ENCODE data around the gene PLBD1.

Gene PLBD1

GRCh38 chr12:14540801-14541462, 26.8 kb downstream of the PLBD1 start:
- DNase-seq (ENCODE audit: low read depth): no peak
- no peak for TF ChIP-seq MYC (IDR thresholded peaks at IDR 0.05; ENCODE audit: low read depth, low read length)
- no peak for TF ChIP-seq POLR2A (IDR thresholded peaks at IDR 0.05; ENCODE audit: extremely low read depth, insufficient read length)
- H3K4me3 ChIP-seq (ENCODE audit: low read depth, low read length): no peak overlapping the region

- no peak overlapping the region for H3K4me3 ChIP-seq (ENCODE audit: low read depth, low read length)
- DNase-seq (ENCODE audit: low read depth): no peak
- TF ChIP-seq MAX (IDR thresholded peaks at IDR 0.05; ENCODE audit: low read depth, low read length) (no peak), CTCF (IDR thresholded peaks at IDR 0.05; ENCODE audit: low read depth, low read length) (no peak), POLR2A (IDR thresholded peaks at IDR 0.05; ENCODE audit: extremely low read depth, insufficient read length) (no peak), MYC (IDR thresholded peaks at IDR 0.05; ENCODE audit: low read depth, low read length) (no peak)
Measured at GRCh38 chr12:14537088-14537487, 30.6 kb downstream of the PLBD1 start.

- no peak for DNase-seq (ENCODE audit: low read depth)
- H3K4me3 ChIP-seq (ENCODE audit: low read depth, low read length): no peak overlapping the region
- no peak for TF ChIP-seq MAX (IDR thresholded peaks at IDR 0.05; ENCODE audit: low read depth, low read length)
- TF ChIP-seq CTCF (IDR thresholded peaks at IDR 0.05; ENCODE audit: low read depth, low read length): no peak
- no peak for TF ChIP-seq MYC (IDR thresholded peaks at IDR 0.05; ENCODE audit: low read depth, low read length)
- no peak for TF ChIP-seq POLR2A (IDR thresholded peaks at IDR 0.05; ENCODE audit: extremely low read depth, insufficient read length)
Measured at GRCh38 chr12:14532152-14532551, 35.5 kb downstream of the PLBD1 start.

- DNase-seq (ENCODE audit: low read depth): no peak
- no peak overlapping the region for H3K4me3 ChIP-seq (ENCODE audit: low read depth, low read length)
- TF ChIP-seq CTCF (IDR thresholded peaks at IDR 0.05; ENCODE audit: low read depth, low read length) (no peak), POLR2A (IDR thresholded peaks at IDR 0.05; ENCODE audit: extremely low read depth, insufficient read length) (no peak), MAX (IDR thresholded peaks at IDR 0.05; ENCODE audit: low read depth, low read length) (no peak), MYC (IDR thresholded peaks at IDR 0.05; ENCODE audit: low read depth, low read length) (no peak)
Measured at GRCh38 chr12:14525964-14526363, 41.7 kb downstream of the PLBD1 start.

GRCh38 chr12:14521822-14522221, 45.9 kb downstream of the PLBD1 start:
- TF ChIP-seq POLR2A (IDR thresholded peaks at IDR 0.05; ENCODE audit: extremely low read depth, insufficient read length) (no peak), MAX (IDR thresholded peaks at IDR 0.05; ENCODE audit: low read depth, low read length) (no peak), CTCF (IDR thresholded peaks at IDR 0.05; ENCODE audit: low read depth, low read length) (no peak), MYC (IDR thresholded peaks at IDR 0.05; ENCODE audit: low read depth, low read length) (no peak)
- no peak overlapping the region for H3K4me3 ChIP-seq (ENCODE audit: low read depth, low read length)
- no peak for DNase-seq (ENCODE audit: low read depth)

GRCh38 chr12:14514946-14515345, 52.7 kb downstream of the PLBD1 start:
- H3K4me3 ChIP-seq (ENCODE audit: low read depth, low read length): no peak overlapping the region
- no peak for DNase-seq (ENCODE audit: low read depth)
- no peak for TF ChIP-seq MAX (IDR thresholded peaks at IDR 0.05; ENCODE audit: low read depth, low read length)
- TF ChIP-seq POLR2A (IDR thresholded peaks at IDR 0.05; ENCODE audit: extremely low read depth, insufficient read length): no peak
- TF ChIP-seq MYC (IDR thresholded peaks at IDR 0.05; ENCODE audit: low read depth, low read length): no peak
- TF ChIP-seq CTCF (IDR thresholded peaks at IDR 0.05; ENCODE audit: low read depth, low read length): no peak

Measured in NB4 (cell line).